ENCODE measurements around the gene SYNJ2BP.

DNA sequence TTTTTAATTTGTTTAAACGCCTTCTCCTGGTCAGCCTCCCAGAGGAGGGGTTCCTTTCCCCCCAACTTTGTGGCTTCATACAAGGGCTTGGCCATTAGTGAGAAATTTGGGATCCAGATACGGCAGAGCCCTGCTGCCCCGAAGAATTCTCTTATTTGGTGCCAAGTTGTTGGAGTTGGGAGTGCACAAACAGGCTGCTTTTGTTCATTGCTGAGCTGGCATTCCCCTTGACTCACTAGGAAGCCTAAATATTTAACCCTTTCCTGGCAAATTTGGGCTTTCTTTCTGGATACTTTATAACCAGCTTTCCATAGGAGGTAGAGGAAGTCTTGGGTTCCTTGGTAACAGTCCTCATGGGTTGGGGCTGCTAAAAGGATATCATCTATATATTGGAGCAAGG is 24.8 kb upstream of the SYNJ2BP start:
- TF ChIP-seq, protein P1, sequence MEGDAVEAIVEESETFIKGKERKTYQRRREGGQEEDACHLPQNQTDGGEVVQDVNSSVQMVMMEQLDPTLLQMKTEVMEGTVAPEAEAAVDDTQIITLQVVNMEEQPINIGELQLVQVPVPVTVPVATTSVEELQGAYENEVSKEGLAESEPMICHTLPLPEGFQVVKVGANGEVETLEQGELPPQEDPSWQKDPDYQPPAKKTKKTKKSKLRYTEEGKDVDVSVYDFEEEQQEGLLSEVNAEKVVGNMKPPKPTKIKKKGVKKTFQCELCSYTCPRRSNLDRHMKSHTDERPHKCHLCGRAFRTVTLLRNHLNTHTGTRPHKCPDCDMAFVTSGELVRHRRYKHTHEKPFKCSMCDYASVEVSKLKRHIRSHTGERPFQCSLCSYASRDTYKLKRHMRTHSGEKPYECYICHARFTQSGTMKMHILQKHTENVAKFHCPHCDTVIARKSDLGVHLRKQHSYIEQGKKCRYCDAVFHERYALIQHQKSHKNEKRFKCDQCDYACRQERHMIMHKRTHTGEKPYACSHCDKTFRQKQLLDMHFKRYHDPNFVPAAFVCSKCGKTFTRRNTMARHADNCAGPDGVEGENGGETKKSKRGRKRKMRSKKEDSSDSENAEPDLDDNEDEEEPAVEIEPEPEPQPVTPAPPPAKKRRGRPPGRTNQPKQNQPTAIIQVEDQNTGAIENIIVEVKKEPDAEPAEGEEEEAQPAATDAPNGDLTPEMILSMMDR (IDR thresholded peaks at IDR 0.05; ENCODE audit: low read depth, low read length): no peak
- no peak for TF ChIP-seq EZH2phosphoT487 (IDR thresholded peaks at IDR 0.05; ENCODE audit: low read depth)
